HG03521 (cell line): ENCODE results near the gene SMAGP.
"Not testable (repeated sequence)": the region's sequence is repeated elsewhere in the genome, so short reads cannot be mapped to it uniquely, and the experiment has no call there.

Source experiments
- ATAC-seq: cut with Tn5 transposase; IDR thresholded peaks from one replicate; pipeline ENCODE4 v1.9.1; 2021; ENCODE audit warnings: mild to moderate bottlenecking, moderate library complexity; ENCODE audit not compliant: unreplicated experiment

Gene SMAGP

GRCh38 chr12:51227112-51227511, 43.1 kb downstream of the SMAGP start:
- ATAC-seq, result not testable (repeated sequence)

- no peak for ATAC-seq
Observed at GRCh38 chr12:51225771-51226170, 44.4 kb downstream of the SMAGP start.

- ATAC-seq, result no peak
Observed at GRCh38 chr12:51225234-51225633, 45.0 kb downstream of the SMAGP start.

- ATAC-seq, result no peak
Observed at GRCh38 chr12:51224625-51225024, 45.6 kb downstream of the SMAGP start.

GRCh38 chr12:51222461-51222860, 47.8 kb downstream of the SMAGP start:
- ATAC-seq, result no peak

GRCh38 chr12:51219857-51220256, 50.4 kb downstream of the SMAGP start:
- not testable (repeated sequence) for ATAC-seq

GRCh38 chr12:51219322-51219721, 50.9 kb downstream of the SMAGP start:
- no peak for ATAC-seq

- no peak for ATAC-seq
Observed at GRCh38 chr12:51218607-51219161, 51.5 kb downstream of the SMAGP start.

- ATAC-seq, result peak; percentile 71
Observed at GRCh38 chr12:51217968-51218606, 52.1 kb downstream of the SMAGP start, which contains the start of gene POU6F1. Gene POU6F1 (minus strand): TSS chr12:51218062. CDS start chr12:51206836, 11,226 bp downstream.

GRCh38 chr12:51217133-51217967, 52.9 kb downstream of the SMAGP start:
- no peak for ATAC-seq

GRCh38 chr12:51216642-51217041, 53.6 kb downstream of the SMAGP start:
- no peak for ATAC-seq

GRCh38 chr12:51214895-51215294, 55.3 kb downstream of the SMAGP start:
- ATAC-seq, result no peak

GRCh38 chr12:51210690-51211395, 59.4 kb downstream of the SMAGP start:
- ATAC-seq, result no peak

- ATAC-seq, result no peak
Observed at GRCh38 chr12:51209259-51209658, 61.0 kb downstream of the SMAGP start.

- no peak for ATAC-seq
Observed at GRCh38 chr12:51208016-51208660, 62.1 kb downstream of the SMAGP start.

- ATAC-seq, result no peak
Observed at GRCh38 chr12:51205350-51205749, 64.9 kb downstream of the SMAGP start.

- no peak for ATAC-seq
Observed at GRCh38 chr12:51202718-51203117, 67.5 kb downstream of the SMAGP start.

- ATAC-seq, result no peak
Observed at GRCh38 chr12:51200806-51201205, 69.4 kb downstream of the SMAGP start.

- no peak for ATAC-seq
Observed at GRCh38 chr12:51200156-51200555, 70.1 kb downstream of the SMAGP start.

- no peak for ATAC-seq
Observed at GRCh38 chr12:51199366-51199945, 70.8 kb downstream of the SMAGP start.
